GM12878 (cell line): ENCODE data around the gene RNASE13. TPM values are rescaled to one million over a fixed set of nuclear protein-coding genes. Genes with fewer than 3 reads are reported as not detected.

Source experiments
- BMI1 ChIP-seq: fragments of 450-650 bp; IDR thresholded peaks from 2 replicates; pipeline ENCODE4 v1.6.1; 2016; ENCODE audit warnings: mild to moderate bottlenecking, moderate library complexity, borderline replicate concordance
- BRCA1 ChIP-seq: IDR thresholded peaks from 2 replicates; pipeline ENCODE4 v1.6.1; 2011; ENCODE audit warnings: low read depth, low read length, improper control_type of control experiment
- CBX3 ChIP-seq: fragments of 200-600 bp; sonication (generic); IDR thresholded peaks from 2 replicates; pipeline ENCODE4 v1.6.1; 2016; ENCODE audit warnings: low read depth, borderline replicate concordance
- IRF4 ChIP-seq: IDR thresholded peaks from 2 replicates; pipeline ENCODE4 v1.6.1; 2011; ENCODE audit warnings: low read depth, low read length
- NR2C1 ChIP-seq: fragments of 450-650 bp; IDR thresholded peaks from 2 replicates; pipeline ENCODE4 v1.6.1; 2017; ENCODE audit warnings: antibody characterized with exemption, mild to moderate bottlenecking, moderate library complexity
- PKNOX1 ChIP-seq: fragments of 450-650 bp; IDR thresholded peaks from 2 replicates; pipeline ENCODE4 v1.6.1; 2016; ENCODE audit warnings: mild to moderate bottlenecking
- POLR2A ChIP-seq: IDR thresholded peaks from 2 replicates; pipeline ENCODE4 v1.6.1; 2011; ENCODE audit warnings: low read depth, mild to moderate bottlenecking, low read length
- RAD21 ChIP-seq: IDR thresholded peaks from 2 replicates; pipeline ENCODE4 v1.6.1; 2011; ENCODE audit warnings: mild to moderate bottlenecking, low read depth, low read length, moderate library complexity; ENCODE audit not compliant: insufficient read depth
- RELA ChIP-seq: fragments of 450-650 bp; IDR thresholded peaks from 2 replicates; pipeline ENCODE4 v1.8.0; 2014; ENCODE audit warnings: borderline replicate concordance; ENCODE audit not compliant: partially characterized antibody
- RUNX3 ChIP-seq: IDR thresholded peaks from 2 replicates; pipeline ENCODE4 v1.6.1; 2012; ENCODE audit warnings: low read length, inconsistent platforms
- SMC3 ChIP-seq: IDR thresholded peaks from 2 replicates; pipeline ENCODE4 v1.6.1; 2011; ENCODE audit warnings: low read length, improper control_type of control experiment, borderline replicate concordance
- SUPT20H ChIP-seq: IDR thresholded peaks from 2 replicates; pipeline ENCODE4 v1.6.1; 2011; ENCODE audit warnings: low read depth, mild to moderate bottlenecking, low read length, moderate library complexity, borderline replicate concordance; ENCODE audit not compliant: control insufficient read depth
- TCF7 ChIP-seq: IDR thresholded peaks from 2 replicates; pipeline ENCODE4 v1.6.1; 2014; ENCODE audit warnings: antibody characterized with exemption, borderline replicate concordance
- polyA plus RNA-seq, 11 experiments: library from polyadenylated mRNA; depleted of rRNA in 4 of 11; unstranded in 6 of 11; stranded (reverse) in 5 of 11; fragments of >200 nt; fragmentation: Nextera tagmentation in 4 of 11; fragmentation: Illumina TruSeq in 1 of 11; extraction: Ambion mirVana in 4 of 11; extraction: Trizol in 1 of 11; gene quantifications; 1 replicate in 1 of 11; 2 replicates in 10 of 11; pipeline versions ENCODE4 v1.2.1 to v1.2.3, GENCODE V29; 2011 to 2016; ENCODE audit warnings: inconsistent platforms in 2 of 11, missing spikeins in 2 of 11, low read depth in 1 of 11
- total RNA-seq, 4 experiments: library from RNA; depleted of rRNA in 3 of 4; stranded (reverse); fragments of >200 nt in 3 of 4; fragmentation: Illumina TruSeq in 1 of 4; extraction: Trizol in 1 of 4; gene quantifications; 2 replicates each; pipeline versions ENCODE4 v1.2.1 to v1.2.3, GENCODE V29; 2013 to 2021
- TF ChIP-seq, protein P1 (sequence below): fragments of 450-650 bp; IDR thresholded peaks from 2 replicates; pipeline ENCODE4 v1.6.1; 2017; ENCODE audit warnings: low read depth, mild to moderate bottlenecking, moderate library complexity
- TF ChIP-seq, protein P2 (sequence below): fragments of 450-650 bp; IDR thresholded peaks from 2 replicates; pipeline ENCODE4 v1.6.1; 2017; ENCODE audit warnings: antibody characterized with exemption, mild to moderate bottlenecking, moderate library complexity
- TF ChIP-seq, protein P3 (sequence below): IDR thresholded peaks from 2 replicates; pipeline ENCODE4 v1.6.1; 2012; ENCODE audit warnings: low read depth, low read length, improper control_type of control experiment
- TF ChIP-seq, protein P4 (sequence below): fragments of 150-350 bp; IDR thresholded peaks from 2 replicates; pipeline ENCODE4 v1.6.1; 2016; ENCODE audit warnings: low read depth, low read length
- TF ChIP-seq, protein P5 (sequence below): fragments of 450-650 bp; IDR thresholded peaks from 2 replicates; pipeline ENCODE4 v1.6.1; 2014; ENCODE audit warnings: mild to moderate bottlenecking

RNASE13 gene
- total and polyA plus RNA-seq, 10 of the 15 experiments (the other 5 are each of a cell fraction or from before 2014, with no cell fraction given), result not detected

DNA sequence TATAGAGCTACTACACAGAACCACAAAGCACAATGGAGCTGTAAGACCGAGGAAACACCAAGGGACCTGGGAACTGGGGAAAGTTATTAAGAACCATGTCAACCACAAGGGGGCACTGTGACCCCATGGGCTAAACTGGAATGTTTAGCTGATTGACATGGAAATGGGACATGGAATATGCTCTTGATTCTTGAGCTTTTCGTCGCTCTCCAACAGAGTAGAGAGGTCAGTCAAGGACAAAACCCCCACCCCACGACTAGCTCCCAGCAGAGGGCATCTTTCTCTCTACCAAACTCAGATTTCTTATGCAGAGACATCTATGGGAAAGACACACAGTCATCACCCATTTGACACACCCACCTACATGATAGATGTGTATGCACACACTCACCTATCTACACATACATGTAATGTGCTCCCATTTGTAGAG lies 19.8 kb downstream of the RNASE13 start (continued):
- peak; percentile 90 for TF ChIP-seq PKNOX1
- no peak for TF ChIP-seq SUPT20H
- TF ChIP-seq, protein P1, sequence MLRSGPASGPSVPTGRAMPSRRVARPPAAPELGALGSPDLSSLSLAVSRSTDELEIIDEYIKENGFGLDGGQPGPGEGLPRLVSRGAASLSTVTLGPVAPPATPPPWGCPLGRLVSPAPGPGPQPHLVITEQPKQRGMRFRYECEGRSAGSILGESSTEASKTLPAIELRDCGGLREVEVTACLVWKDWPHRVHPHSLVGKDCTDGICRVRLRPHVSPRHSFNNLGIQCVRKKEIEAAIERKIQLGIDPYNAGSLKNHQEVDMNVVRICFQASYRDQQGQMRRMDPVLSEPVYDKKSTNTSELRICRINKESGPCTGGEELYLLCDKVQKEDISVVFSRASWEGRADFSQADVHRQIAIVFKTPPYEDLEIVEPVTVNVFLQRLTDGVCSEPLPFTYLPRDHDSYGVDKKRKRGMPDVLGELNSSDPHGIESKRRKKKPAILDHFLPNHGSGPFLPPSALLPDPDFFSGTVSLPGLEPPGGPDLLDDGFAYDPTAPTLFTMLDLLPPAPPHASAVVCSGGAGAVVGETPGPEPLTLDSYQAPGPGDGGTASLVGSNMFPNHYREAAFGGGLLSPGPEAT, result no peak
- TF ChIP-seq, protein P2, sequence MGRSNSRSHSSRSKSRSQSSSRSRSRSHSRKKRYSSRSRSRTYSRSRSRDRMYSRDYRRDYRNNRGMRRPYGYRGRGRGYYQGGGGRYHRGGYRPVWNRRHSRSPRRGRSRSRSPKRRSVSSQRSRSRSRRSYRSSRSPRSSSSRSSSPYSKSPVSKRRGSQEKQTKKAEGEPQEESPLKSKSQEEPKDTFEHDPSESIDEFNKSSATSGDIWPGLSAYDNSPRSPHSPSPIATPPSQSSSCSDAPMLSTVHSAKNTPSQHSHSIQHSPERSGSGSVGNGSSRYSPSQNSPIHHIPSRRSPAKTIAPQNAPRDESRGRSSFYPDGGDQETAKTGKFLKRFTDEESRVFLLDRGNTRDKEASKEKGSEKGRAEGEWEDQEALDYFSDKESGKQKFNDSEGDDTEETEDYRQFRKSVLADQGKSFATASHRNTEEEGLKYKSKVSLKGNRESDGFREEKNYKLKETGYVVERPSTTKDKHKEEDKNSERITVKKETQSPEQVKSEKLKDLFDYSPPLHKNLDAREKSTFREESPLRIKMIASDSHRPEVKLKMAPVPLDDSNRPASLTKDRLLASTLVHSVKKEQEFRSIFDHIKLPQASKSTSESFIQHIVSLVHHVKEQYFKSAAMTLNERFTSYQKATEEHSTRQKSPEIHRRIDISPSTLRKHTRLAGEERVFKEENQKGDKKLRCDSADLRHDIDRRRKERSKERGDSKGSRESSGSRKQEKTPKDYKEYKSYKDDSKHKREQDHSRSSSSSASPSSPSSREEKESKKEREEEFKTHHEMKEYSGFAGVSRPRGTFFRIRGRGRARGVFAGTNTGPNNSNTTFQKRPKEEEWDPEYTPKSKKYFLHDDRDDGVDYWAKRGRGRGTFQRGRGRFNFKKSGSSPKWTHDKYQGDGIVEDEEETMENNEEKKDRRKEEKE, result no peak
- peak; percentile 92 for TF ChIP-seq SMC3
- TF ChIP-seq RELA, result no peak
- TF ChIP-seq RUNX3, result no peak
- no peak for TF ChIP-seq NR2C1
- TF ChIP-seq BRCA1, result no peak
- no peak for TF ChIP-seq TCF7
- TF ChIP-seq, protein P3, sequence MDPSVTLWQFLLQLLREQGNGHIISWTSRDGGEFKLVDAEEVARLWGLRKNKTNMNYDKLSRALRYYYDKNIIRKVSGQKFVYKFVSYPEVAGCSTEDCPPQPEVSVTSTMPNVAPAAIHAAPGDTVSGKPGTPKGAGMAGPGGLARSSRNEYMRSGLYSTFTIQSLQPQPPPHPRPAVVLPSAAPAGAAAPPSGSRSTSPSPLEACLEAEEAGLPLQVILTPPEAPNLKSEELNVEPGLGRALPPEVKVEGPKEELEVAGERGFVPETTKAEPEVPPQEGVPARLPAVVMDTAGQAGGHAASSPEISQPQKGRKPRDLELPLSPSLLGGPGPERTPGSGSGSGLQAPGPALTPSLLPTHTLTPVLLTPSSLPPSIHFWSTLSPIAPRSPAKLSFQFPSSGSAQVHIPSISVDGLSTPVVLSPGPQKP, result no peak
- TF ChIP-seq, protein P4, sequence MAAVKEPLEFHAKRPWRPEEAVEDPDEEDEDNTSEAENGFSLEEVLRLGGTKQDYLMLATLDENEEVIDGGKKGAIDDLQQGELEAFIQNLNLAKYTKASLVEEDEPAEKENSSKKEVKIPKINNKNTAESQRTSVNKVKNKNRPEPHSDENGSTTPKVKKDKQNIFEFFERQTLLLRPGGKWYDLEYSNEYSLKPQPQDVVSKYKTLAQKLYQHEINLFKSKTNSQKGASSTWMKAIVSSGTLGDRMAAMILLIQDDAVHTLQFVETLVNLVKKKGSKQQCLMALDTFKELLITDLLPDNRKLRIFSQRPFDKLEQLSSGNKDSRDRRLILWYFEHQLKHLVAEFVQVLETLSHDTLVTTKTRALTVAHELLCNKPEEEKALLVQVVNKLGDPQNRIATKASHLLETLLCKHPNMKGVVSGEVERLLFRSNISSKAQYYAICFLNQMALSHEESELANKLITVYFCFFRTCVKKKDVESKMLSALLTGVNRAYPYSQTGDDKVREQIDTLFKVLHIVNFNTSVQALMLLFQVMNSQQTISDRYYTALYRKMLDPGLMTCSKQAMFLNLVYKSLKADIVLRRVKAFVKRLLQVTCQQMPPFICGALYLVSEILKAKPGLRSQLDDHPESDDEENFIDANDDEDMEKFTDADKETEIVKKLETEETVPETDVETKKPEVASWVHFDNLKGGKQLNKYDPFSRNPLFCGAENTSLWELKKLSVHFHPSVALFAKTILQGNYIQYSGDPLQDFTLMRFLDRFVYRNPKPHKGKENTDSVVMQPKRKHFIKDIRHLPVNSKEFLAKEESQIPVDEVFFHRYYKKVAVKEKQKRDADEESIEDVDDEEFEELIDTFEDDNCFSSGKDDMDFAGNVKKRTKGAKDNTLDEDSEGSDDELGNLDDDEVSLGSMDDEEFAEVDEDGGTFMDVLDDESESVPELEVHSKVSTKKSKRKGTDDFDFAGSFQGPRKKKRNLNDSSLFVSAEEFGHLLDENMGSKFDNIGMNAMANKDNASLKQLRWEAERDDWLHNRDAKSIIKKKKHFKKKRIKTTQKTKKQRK, result no peak
- TF ChIP-seq CBX3, result no peak
- TF ChIP-seq POLR2A, result no peak
- TF ChIP-seq, protein P5, sequence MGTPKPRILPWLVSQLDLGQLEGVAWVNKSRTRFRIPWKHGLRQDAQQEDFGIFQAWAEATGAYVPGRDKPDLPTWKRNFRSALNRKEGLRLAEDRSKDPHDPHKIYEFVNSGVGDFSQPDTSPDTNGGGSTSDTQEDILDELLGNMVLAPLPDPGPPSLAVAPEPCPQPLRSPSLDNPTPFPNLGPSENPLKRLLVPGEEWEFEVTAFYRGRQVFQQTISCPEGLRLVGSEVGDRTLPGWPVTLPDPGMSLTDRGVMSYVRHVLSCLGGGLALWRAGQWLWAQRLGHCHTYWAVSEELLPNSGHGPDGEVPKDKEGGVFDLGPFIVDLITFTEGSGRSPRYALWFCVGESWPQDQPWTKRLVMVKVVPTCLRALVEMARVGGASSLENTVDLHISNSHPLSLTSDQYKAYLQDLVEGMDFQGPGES, result no peak
- peak; percentile 94 for TF ChIP-seq RAD21
- 0 out of 2 replicates have a peak, but pooled peaks have one; percentile 40 for TF ChIP-seq IRF4
- TF ChIP-seq BMI1, result no peak
